GM23248 (cell line): ENCODE data around the gene CWH43.

Experiments used
- EZH2 ChIP-seq: fragments of 200-600 bp; sonication (generic); IDR thresholded peaks from 2 replicates; pipeline ENCODE4 v1.6.1; 2018; ENCODE audit warnings: antibody characterized with exemption, mild to moderate bottlenecking; ENCODE audit not compliant: insufficient read depth, poor library complexity, severe bottlenecking
- EZH2phosphoT487 ChIP-seq: fragments of 200-600 bp; sonication (generic); IDR thresholded peaks from 2 replicates; pipeline ENCODE4 v1.6.1; 2018; ENCODE audit warnings: antibody characterized with exemption, moderate library complexity, mild to moderate bottlenecking, low read depth; ENCODE audit not compliant: insufficient read depth

GRCh38 chr4:48970471-48970921, 15.6 kb upstream of the CWH43 start:
- TF ChIP-seq EZH2 (no peak), EZH2phosphoT487 (no peak)
